GM10248 (cell line): ENCODE measurements around the gene DNAJC5.
"Not testable (repeated sequence)": the region's sequence is repeated elsewhere in the genome, so short reads cannot be mapped to it uniquely, and the experiment has no call there.

Experiments used
- CTCF ChIA-PET: fragments of 300-600 bp; sonication (Branson Sonifier 250); formaldehyde crosslinking; extraction: SDS; loops from one replicate; lab custom pipeline; 2021; ENCODE audit warnings: antibody characterized with exemption; lab: Yijun Ruan, JAX
- POLR2A ChIA-PET: fragments of 350-650 bp; sonication (Branson Sonifier 250); formaldehyde crosslinking; extraction: SDS; loops from one replicate; lab custom pipeline; 2020; ENCODE audit warnings: antibody characterized with exemption; lab: Yijun Ruan, JAX
- DNase-seq: peaks from one replicate; pipeline ENCODE4 v3.0.0; 2012; ENCODE audit errors: extremely low spot score
- CTCF ChIP-seq: IDR thresholded peaks from 2 replicates; pipeline ENCODE4 v1.5.1; 2012; ENCODE audit warnings: mild to moderate bottlenecking, low read depth; ENCODE audit errors: extremely low read depth, missing control alignments, control extremely low read depth

Gene DNAJC5

GRCh38 chr20:63974402-63975200, 79.7 kb downstream of the DNAJC5 start:
- TF ChIP-seq CTCF = no peak
- POLR2A ChIA-PET = no interaction called here
- no peak for DNase-seq
- CTCF ChIA-PET = interaction anchor here (0.6 to 4.6 kb wide), 30 partner anchors 8 to 439 kb away, joined by 3 to 33 read pairs (median 4); partner anchors contain the start of gene C20orf204

- DNase-seq, POLR2A ChIA-PET: not testable (repeated sequence)
- CTCF ChIA-PET = interaction anchor here (1.2 to 4.6 kb wide), 4 partner anchors 14 to 439 kb away, joined by 3 to 33 read pairs (median 4); partner anchors contain the start of gene C20orf204
These were observed 81.6 kb downstream of the DNAJC5 start for GRCh38 chr20:63976511-63976910.

GRCh38 chr20:63976980-63977738, 82.2 kb downstream of the DNAJC5 start:
- POLR2A ChIA-PET = interaction anchor here (1.0 kb wide), 1 partner anchor 11 kb away, joined by 5 read pairs; no protein-coding TSS in a partner anchor
- TF ChIP-seq CTCF = no peak
- CTCF ChIA-PET = interaction anchor here (1.0 to 2.0 kb wide), 2 partner anchors 63 to 440 kb away, joined by 5 read pairs; partner anchors contain the start of gene PTK6
- DNase-seq = no peak

GRCh38 chr20:63977739-63978276, 82.9 kb downstream of the DNAJC5 start:
- DNase-seq = no peak
- TF ChIP-seq CTCF = no peak
- ChIA-PET CTCF (interaction anchor here (0.9 to 2.0 kb wide), 3 partner anchors 50 to 440 kb away, joined by 3 to 5 read pairs (median 5); partner anchors contain the start of gene PTK6), POLR2A (interaction anchor here (1.0 kb wide), 1 partner anchor 11 kb away, joined by 5 read pairs; no protein-coding TSS in a partner anchor)

GRCh38 chr20:63978319-63979228, 83.6 kb downstream of the DNAJC5 start:
- ChIA-PET POLR2A (interaction anchor here (1.0 to 1.1 kb wide), 2 partner anchors 10 kb away, joined by 3 to 5 read pairs; no protein-coding TSS in a partner anchor), CTCF (interaction anchor here (0.9 to 7.6 kb wide), 12 partner anchors 10 to 440 kb away, joined by 3 to 116 read pairs (median 11); partner anchors contain the start of gene C20orf204)
- TF ChIP-seq CTCF = no peak
- peak; percentile 77 for DNase-seq

GRCh38 chr20:63979229-63979556, 84.3 kb downstream of the DNAJC5 start:
- CTCF ChIA-PET = interaction anchor here (0.9 to 7.6 kb wide), 17 partner anchors 10 to 442 kb away, joined by 3 to 116 read pairs (median 7); partner anchors contain the start of genes C20orf204, PTK6 and TCEA2
- no peak for DNase-seq
- POLR2A ChIA-PET = interaction anchor here (1.1 to 1.8 kb wide), 2 partner anchors 11 to 60 kb away, joined by 3 to 10 read pairs; no protein-coding TSS in a partner anchor
- TF ChIP-seq CTCF = no peak
